GM12872 (cell line): ENCODE measurements around the gene FBLN2.

Experiments
- TF ChIP-seq, protein P1 (sequence below): IDR thresholded peaks from 3 replicates; pipeline ENCODE4 v1.5.1; 2011; ENCODE audit warnings: low read depth, mild to moderate bottlenecking, low read length, moderate library complexity; ENCODE audit not compliant: insufficient read depth

Gene FBLN2

GRCh38 chr3:13521309-13521708 is 27.6 kb upstream of the FBLN2 start:
- TF ChIP-seq, protein P1, sequence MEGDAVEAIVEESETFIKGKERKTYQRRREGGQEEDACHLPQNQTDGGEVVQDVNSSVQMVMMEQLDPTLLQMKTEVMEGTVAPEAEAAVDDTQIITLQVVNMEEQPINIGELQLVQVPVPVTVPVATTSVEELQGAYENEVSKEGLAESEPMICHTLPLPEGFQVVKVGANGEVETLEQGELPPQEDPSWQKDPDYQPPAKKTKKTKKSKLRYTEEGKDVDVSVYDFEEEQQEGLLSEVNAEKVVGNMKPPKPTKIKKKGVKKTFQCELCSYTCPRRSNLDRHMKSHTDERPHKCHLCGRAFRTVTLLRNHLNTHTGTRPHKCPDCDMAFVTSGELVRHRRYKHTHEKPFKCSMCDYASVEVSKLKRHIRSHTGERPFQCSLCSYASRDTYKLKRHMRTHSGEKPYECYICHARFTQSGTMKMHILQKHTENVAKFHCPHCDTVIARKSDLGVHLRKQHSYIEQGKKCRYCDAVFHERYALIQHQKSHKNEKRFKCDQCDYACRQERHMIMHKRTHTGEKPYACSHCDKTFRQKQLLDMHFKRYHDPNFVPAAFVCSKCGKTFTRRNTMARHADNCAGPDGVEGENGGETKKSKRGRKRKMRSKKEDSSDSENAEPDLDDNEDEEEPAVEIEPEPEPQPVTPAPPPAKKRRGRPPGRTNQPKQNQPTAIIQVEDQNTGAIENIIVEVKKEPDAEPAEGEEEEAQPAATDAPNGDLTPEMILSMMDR = no peak

- TF ChIP-seq, protein P1 = no peak
These were observed 26.7 kb upstream of the FBLN2 start for GRCh38 chr3:13522236-13522635.

DNA sequence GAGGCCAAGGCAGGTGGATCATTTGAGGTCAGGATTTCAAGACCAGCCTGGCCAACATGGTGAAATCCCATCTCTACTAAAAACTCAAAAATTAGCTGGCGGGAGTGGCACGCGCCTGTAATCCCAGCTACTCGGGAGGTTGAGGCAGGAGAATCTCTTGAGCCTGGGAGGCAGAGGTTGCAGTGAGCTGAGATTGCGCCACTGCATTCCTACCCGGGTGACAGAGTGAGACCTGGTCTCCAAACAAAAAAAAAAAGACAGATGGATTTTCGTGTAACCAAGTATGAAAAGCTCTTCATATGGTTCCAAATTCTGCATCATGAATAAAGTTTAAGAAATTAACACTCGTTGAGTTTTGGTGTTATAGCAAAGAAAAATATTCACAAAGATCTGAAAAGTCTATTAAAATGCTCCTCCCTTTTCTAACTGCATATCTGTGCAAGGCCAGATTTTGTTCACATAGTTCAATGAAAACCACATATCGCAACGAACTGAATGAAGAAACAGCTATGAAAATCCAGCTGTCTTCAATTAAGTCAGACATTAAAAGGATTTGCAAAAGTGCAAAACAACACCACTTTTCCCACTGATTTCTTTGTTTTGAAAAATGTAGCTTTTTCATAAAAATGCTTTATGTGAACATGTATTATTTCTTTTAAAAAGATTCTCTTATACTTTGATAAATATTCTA is 23.8 kb upstream of the FBLN2 start:
- TF ChIP-seq, protein P1 = no peak

DNA sequence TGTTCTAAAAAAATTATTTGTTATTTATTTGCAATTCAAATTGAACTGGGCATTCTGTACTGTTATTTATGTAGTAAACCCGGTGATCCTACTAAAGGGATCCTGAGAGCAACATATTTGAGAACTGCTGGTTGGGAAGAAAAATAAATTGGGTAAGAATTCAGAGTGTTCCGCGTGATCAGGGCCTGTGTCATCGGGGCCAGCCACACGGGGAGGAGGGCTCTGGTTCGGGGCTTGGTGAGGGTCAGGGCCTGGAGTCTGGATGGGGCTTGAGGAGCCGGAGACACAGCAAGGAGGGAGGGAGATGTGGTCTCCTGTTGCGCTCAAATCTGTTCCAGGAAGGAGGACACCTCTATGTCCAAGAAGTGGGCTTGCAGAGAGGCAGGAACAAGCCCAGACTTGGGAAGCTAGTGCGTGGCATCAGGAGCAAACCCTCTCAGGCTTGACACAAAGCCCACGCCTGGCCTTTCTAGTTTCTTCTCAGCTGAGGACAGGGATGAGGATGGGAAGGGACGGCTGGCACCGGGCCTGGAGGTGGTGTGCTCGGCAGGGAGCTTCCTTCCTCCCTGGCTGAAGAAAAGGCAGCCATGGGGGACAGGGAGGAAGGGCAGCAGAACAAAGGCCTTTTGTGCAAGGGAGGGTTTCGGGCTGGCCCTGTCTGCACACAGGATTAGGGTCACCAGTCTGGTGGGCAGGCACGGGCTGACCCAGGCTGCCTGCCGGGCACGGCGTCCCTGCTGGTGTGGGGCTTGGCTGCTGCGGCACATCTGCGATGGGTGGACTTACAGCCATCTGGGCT is 22.9 kb upstream of the FBLN2 start:
- TF ChIP-seq, protein P1 = no peak

DNA sequence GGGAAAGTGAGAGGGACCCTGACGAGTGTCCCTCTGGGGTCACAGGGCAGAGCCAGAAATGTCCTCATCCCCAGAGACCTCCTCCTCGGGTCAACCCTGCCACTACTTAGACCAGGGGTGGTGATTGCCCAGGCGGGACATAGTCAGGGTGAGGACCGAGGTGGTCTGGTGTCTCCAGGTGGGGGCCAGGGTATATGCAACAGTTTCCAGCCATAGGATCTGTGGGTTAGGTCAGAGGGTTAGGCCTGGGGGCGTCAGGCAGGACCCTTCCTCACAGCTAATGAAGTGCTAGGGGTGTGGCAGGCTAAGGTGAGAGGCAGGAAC is 22.3 kb upstream of the FBLN2 start:
- TF ChIP-seq, protein P1 = no peak

DNA sequence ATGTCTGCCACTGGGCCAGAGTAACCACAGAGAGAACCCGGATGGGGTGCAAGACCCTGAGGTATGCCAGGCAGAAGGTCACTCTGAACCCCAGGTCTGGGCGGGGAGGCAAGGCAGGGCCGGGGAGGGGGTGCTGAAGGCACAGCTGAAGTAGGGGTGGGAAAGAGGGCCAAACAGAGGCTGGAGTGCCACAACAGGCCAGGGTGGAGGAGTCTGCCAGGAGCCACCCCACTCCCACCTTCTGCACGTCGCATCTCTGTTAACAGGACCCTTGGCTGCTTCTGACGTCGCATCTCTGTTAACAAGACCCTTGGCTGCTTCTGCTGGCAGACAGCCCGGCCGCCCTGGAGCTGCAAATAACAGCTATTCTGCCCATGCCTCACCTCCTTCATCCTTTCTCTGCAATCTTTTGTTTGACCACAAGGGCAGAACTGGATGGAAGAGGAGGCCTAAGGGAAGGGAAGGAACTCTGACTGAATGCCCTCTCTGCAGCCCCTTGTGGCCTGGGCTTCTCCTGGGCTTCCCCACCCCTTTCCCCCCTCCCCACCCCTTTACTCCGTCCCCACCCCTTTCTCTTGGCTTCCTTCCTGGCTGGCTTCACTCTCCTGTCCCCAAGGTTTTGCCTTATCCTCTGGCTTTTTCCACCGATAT is 20.6 kb upstream of the FBLN2 start:
- TF ChIP-seq, protein P1 = peak; percentile 23; the same call in 1 of the 3 replicates
